GM12872 (cell line): ENCODE measurements around the gene FAM234A.

Experiments
- TF ChIP-seq, protein P1 (sequence below): IDR thresholded peaks from 3 replicates; pipeline ENCODE4 v1.5.1; 2011; ENCODE audit warnings: low read depth, mild to moderate bottlenecking, low read length, moderate library complexity; ENCODE audit not compliant: insufficient read depth

The FAM234A gene, protein sequence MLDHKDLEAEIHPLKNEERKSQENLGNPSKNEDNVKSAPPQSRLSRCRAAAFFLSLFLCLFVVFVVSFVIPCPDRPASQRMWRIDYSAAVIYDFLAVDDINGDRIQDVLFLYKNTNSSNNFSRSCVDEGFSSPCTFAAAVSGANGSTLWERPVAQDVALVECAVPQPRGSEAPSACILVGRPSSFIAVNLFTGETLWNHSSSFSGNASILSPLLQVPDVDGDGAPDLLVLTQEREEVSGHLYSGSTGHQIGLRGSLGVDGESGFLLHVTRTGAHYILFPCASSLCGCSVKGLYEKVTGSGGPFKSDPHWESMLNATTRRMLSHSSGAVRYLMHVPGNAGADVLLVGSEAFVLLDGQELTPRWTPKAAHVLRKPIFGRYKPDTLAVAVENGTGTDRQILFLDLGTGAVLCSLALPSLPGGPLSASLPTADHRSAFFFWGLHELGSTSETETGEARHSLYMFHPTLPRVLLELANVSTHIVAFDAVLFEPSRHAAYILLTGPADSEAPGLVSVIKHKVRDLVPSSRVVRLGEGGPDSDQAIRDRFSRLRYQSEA

GRCh38 chr16:234468-235305, at the start of gene FAM234A:
Gene FAM234A (plus strand): TSS chr16:234821. CDS start chr16:254414, 19,593 bp downstream.
- TF ChIP-seq, protein P1, sequence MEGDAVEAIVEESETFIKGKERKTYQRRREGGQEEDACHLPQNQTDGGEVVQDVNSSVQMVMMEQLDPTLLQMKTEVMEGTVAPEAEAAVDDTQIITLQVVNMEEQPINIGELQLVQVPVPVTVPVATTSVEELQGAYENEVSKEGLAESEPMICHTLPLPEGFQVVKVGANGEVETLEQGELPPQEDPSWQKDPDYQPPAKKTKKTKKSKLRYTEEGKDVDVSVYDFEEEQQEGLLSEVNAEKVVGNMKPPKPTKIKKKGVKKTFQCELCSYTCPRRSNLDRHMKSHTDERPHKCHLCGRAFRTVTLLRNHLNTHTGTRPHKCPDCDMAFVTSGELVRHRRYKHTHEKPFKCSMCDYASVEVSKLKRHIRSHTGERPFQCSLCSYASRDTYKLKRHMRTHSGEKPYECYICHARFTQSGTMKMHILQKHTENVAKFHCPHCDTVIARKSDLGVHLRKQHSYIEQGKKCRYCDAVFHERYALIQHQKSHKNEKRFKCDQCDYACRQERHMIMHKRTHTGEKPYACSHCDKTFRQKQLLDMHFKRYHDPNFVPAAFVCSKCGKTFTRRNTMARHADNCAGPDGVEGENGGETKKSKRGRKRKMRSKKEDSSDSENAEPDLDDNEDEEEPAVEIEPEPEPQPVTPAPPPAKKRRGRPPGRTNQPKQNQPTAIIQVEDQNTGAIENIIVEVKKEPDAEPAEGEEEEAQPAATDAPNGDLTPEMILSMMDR, result peak; percentile 62

- TF ChIP-seq, protein P1, result no peak
These were observed 49.4 kb upstream of the FAM234A start for GRCh38 chr16:185213-185612.

DNA sequence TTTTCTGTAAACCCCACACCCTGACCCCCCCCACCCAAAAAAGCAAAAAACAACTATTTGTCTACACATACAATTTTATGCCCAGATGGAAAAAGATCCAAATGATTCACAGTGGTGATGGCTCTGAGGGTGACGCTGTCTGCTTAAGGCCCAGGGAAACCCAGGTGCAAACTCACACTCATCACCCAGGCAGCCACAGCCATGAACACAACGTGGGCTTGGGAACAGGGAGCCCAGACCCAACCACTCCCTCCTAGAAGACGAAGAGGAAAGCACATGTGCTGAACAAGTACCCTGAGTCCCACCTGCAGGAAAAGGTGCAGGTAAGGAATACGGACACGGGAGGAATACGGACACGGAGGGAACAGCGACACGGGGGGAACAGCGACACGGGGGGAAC, 48.9 kb upstream of the FAM234A start:
- TF ChIP-seq, protein P1, result no peak

DNA sequence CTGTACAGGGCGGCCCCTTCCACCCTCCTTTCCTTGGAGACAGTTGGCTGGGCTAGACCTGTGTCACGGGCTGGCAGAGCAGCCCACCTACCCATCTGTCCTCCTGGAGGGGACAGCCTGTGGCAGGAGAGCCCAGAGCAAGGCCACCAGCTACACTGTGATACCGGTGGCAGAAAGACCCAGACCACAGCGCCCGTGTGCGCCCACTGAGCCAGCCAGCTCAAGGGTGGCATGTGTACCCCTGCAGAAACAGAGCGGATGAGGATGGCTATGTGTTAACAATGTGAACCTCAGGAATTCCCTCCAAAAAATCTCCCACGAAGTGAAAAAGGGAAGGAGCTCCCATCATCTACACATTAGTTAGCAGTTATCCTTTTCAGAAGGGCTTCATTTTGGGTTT, 47.3 kb upstream of the FAM234A start:
- TF ChIP-seq, protein P1, result no peak

- TF ChIP-seq, protein P1, result peak; percentile 46; the same call in 2 of the 3 replicates
These were observed 45.9 kb upstream of the FAM234A start for GRCh38 chr16:188674-189073.

- TF ChIP-seq, protein P1, result no peak
These were observed 44.9 kb upstream of the FAM234A start for GRCh38 chr16:189604-190186.

GRCh38 chr16:191831-192230, 42.8 kb upstream of the FAM234A start:
- TF ChIP-seq, protein P1, result no peak
